Mammary microvascular endothelial cell (primary cell): ENCODE measurements around the gene FKBP2. TPM values are rescaled to one million over a fixed set of nuclear protein-coding genes. Genes with fewer than 3 reads are reported as not detected.

Experiments
- total RNA-seq: library from RNA; depleted of rRNA; stranded (reverse); fragments of >200 nt; gene quantifications from 2 replicates; pipeline ENCODE4 v1.2.3, GENCODE V29; 2015

Gene FKBP2
- total RNA-seq = 65.9 and 69.2 TPM in 2 replicates

DNA sequence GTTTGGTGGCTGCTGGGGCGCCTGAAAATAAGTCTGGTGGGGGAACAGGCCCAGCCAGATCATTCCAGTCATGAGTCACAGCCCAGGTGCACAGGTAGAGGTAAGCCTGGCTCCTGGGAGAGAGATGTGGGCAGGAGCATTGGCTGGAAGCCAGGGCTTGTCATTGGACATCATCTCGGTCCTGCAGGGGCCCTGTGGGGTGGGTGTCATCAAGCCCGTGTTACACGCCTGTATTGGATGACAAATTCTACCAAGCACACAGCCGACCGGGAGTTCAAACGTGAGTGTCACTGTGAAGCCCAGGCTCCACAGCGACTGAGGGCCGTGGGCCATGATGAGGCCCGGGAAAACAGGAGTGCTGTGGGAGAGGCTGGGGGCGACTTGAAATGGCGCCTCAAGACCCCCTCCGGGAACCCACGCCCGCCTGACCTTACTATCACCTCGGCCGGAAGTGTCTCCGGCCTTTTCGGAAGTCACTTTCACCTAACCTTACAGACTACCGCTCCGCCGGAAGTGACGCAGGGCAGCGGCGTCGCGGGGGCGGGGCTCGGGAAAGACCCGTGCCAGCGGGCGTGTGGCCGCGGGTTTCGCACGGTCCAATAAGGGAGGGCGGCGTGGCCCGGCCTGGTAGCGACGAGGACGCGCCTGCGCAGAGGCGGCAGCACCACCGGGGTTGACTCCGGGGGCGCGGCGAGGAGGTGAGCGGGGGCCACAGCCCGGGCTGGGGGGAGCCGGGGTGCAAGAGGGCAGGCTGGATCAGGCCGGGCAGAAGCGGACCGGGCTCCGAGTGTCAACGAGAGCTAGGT, at the start of gene FKBP2:
Gene FKBP2, plus strand, starts transcription at position 661 of the 806 bp plus-strand sequence. CDS start 1,293 bp downstream, outside the sequence.

GRCh38 chr11:64206457-64207255, 34.2 kb upstream of the FKBP2 start, which contains the start of gene FERMT3:
Gene FERMT3, plus strand, starts transcription at chr11:64206721. Its CDS starts 644 bp downstream, at chr11:64207365.

GRCh38 chr11:64225608-64226506, 15.0 kb upstream of the FKBP2 start, which contains the start of the genes NUDT22 and TRPT1:
Gene NUDT22, plus strand, starts transcription at chr11:64226274. Its CDS starts 379 bp downstream, at chr11:64226653.
Gene TRPT1, minus strand, starts transcription at chr11:64226186. Its CDS starts 326 bp downstream, at chr11:64225860.

GRCh38 chr11:64230171-64230984, 10.5 kb upstream of the FKBP2 start, which contains the start of gene DNAJC4:
Gene DNAJC4, plus strand, starts transcription at chr11:64230548. Its CDS starts 307 bp downstream, at chr11:64230855.

DNA sequence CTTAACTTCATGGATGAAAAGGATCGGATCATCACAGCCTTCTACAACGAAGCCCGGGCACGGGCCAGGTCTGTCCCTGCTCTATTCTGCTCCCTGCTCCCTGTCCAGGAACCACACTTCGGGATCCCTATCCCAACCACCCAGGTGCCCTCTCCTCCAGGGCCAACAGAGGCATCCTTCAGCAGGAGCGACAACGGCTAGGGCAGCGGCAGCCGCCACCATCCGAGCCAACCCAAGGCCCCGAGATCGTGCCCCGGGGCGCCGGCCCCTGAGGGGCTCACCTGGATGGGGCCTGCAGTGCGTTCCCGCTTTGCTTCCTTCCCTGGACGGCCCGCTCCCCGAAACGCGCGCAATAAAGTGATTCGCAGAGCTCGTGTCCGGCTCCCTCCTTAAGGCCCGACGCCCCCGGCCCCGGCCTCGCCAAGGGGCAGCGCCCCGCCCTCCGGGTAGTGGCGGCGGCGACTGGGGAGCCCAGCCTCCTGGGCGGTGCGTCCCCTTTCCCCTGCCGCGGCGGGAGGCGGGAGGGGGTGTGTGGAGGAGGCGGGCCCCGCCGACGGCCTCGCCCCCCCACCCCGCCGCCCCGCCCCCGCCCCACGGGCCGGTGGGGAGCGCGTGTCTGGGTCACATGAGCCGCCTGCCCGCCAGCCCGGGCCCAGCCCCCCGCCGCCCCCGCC, 6.8 kb upstream of the FKBP2 start, which contains the start of gene VEGFB:
Gene VEGFB, plus strand, starts transcription at position 672 of the 674 bp plus-strand sequence. CDS start 250 bp downstream, outside the sequence.

GRCh38 chr11:64246871-64247728, 6.2 kb downstream of the FKBP2 start, which contains the start of gene PPP1R14B:
Gene PPP1R14B, minus strand, starts transcription at chr11:64246943. Its CDS starts 270 bp downstream, at chr11:64246673.

DNA sequence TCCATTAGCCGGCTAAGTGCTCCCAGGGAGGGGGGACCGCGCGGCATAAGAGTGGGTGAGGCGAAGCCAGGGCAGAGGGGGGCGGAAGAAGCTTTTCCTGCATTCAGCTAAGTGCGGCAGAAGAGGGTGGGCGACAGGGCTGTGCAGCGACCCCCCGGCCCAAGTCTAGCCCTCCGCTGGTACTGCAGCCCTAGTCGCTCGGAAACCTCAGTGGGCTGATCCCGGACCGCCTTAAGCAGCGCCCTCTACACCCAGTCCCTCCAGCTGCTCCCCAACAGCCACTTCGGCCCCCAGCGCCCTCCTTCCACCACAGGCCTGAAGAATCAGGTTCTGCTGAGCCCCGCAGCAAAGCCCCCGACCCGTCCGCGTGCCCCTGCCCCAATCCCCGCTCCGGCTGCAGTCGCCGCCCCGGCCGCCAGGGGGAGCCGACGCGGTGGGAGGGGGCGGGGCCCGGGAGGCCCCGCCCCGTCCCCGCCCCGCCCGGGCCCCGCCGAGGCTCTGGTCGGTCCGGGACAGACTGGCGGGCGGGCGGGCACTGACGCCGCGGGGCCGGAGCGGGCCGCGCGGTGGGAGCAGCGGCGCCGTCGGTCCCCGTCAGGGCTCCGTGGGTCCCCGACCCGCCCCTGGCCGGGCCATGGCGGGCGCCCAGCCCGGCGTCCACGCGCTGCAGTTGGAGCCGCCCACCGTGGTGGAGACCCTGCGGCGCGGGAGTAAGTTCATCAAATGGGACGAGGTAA, 10.3 kb downstream of the FKBP2 start, which contains the start of gene PLCB3:
Gene PLCB3, plus strand, starts transcription at position 515 of the 737 bp plus-strand sequence. Its CDS starts 120 bp downstream, at position 635.

GRCh38 chr11:64284048-64284961, 43.4 kb downstream of the FKBP2 start, which contains the start of gene BAD:
Gene BAD, minus strand, starts transcription at chr11:64284665. Its CDS starts 297 bp downstream, at chr11:64284368.

DNA sequence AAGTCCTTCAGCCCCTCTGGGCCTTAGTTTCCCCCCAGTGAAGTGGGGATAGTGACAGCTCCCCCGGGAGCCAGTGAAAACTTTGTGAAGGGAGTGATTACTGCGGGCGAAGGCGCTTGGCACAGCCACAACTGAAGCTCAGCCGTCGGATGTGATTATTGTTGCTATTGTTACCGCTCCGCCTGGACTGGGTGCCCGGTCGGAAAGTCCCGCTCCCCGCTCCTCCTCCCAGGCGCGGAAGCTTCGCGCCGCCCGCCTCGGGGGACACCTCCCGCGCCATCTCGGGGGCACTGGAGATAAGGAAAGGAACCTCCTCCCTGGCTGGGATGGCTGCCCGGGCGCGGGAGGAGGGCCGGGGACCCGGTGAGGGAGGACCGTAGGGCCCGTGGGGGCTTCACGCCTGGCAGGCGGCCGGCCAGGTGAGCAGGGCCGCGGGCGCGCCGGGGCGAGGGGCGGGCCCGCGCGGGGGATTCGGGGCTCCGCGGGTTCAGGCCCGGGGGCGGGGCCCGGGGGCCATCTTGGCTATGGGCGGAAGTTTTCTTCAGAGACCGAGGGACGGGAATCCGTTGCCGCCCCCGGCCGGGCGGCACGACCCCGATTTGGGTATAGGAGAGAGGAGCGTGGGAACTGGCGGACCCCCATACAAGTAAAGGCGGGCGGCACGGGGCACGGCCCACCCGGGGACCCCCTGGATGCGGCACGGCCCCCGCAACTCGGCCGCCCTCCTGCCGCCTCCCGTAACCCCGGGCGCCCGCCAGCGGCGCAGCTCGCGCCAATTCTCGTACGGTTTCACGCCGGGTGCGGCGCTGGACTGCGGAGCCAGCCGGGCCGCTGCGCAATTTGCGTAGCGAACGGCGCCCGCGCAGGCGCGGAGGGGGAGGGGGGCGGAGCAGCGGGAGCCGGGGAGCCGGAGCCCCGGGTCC, 44.3 kb downstream of the FKBP2 start, which contains the start of gene GPR137:
Gene GPR137, plus strand, starts transcription at position 887 of the 923 bp plus-strand sequence. CDS start 677 bp downstream, outside the sequence.

GRCh38 chr11:64291262-64291751, 50.4 kb downstream of the FKBP2 start, which contains the start of gene KCNK4:
Gene KCNK4, plus strand, starts transcription at chr11:64291302. Its CDS starts 1,717 bp downstream, at chr11:64293019.

Other genes starting within 250 kb of the FKBP2 start
- gene FLRT1, start 205.2 kb upstream of the FKBP2 start, total RNA-seq = not detected in 2 replicates
- gene MACROD1, start 75.0 kb upstream of the FKBP2 start, total RNA-seq = 10.5 and 17.9 TPM in 2 replicates
- gene STIP1, start 54.9 kb upstream of the FKBP2 start, total RNA-seq = 223 and 239 TPM in 2 replicates
- 59.4 and 69.7 TPM in 2 replicates for gene FERMT3, start 34.4 kb upstream of the FKBP2 start, total RNA-seq
- 30.1 and 30.4 TPM in 2 replicates for gene TRPT1, start 14.9 kb upstream of the FKBP2 start, total RNA-seq
- gene NUDT22, start 14.8 kb upstream of the FKBP2 start, total RNA-seq = 58.7 and 61.6 TPM in 2 replicates
- gene DNAJC4, start 10.5 kb upstream of the FKBP2 start, total RNA-seq = 6.5 and 9.0 TPM in 2 replicates
- gene VEGFB, start 6.5 kb upstream of the FKBP2 start, total RNA-seq = 31.6 and 40.1 TPM in 2 replicates
- 432 and 445 TPM in 2 replicates for gene PPP1R14B, start 5.8 kb downstream of the FKBP2 start, total RNA-seq
- 61.3 and 67.5 TPM in 2 replicates for gene PLCB3, start 10.4 kb downstream of the FKBP2 start, total RNA-seq
- 95.7 and 96.5 TPM in 2 replicates for gene BAD, start 43.6 kb downstream of the FKBP2 start, total RNA-seq
- 22.8 and 27.8 TPM in 2 replicates for gene GPR137, start 44.8 kb downstream of the FKBP2 start, total RNA-seq
- not detected in 2 replicates for gene KCNK4, start 50.2 kb downstream of the FKBP2 start, total RNA-seq
- 0.15 TPM in 1 of 2 replicates, not detected in the other for gene CATSPERZ, start 59.3 kb downstream of the FKBP2 start, total RNA-seq
- gene ESRRA, start 64.4 kb downstream of the FKBP2 start, total RNA-seq = 32.8 and 35.2 TPM in 2 replicates
- 410 and 421 TPM in 2 replicates for gene TRMT112, start 76.5 kb downstream of the FKBP2 start, total RNA-seq
- 302 and 324 TPM in 2 replicates for gene PRDX5, start 77.0 kb downstream of the FKBP2 start, total RNA-seq
- gene CCDC88B, start 99.1 kb downstream of the FKBP2 start, total RNA-seq = 2.9 and 3.5 TPM in 2 replicates
- 67.4 and 68.5 TPM in 2 replicates for gene RPS6KA4, start 118.1 kb downstream of the FKBP2 start, total RNA-seq